Stomach smooth muscle (tissue), 2 donors: ENCODE measurements around the gene NCOA1.

ENCODE experiments used
- H3K27ac ChIP-seq: one replicate; pipeline ENCODE4 v1.7.0; 2013; ENCODE audit warnings: mild to moderate bottlenecking, low read length, inconsistent platforms
- H3K27me3 ChIP-seq, 2 donors: one replicate each; pipeline ENCODE4 v1.7.0; 2013; ENCODE audit warnings: low read length in 2 of 2; ENCODE audit not compliant: insufficient read depth in 2 of 2, control insufficient read depth in 1 of 2
- H3K36me3 ChIP-seq, 2 donors: one replicate each; pipeline ENCODE4 v1.7.0; 2013; ENCODE audit warnings: low read length in 2 of 2; ENCODE audit not compliant: control insufficient read depth in 2 of 2, insufficient read depth in 2 of 2
- H3K4me1 ChIP-seq: one replicate; pipeline ENCODE4 v1.7.0; 2013; ENCODE audit warnings: low read length; ENCODE audit not compliant: control insufficient read depth, insufficient read depth
- H3K4me3 ChIP-seq, 2 donors: one replicate each; pipeline ENCODE4 v1.7.0; 2013; ENCODE audit warnings: low read length in 2 of 2
- H3K9ac ChIP-seq, 2 donors: one replicate each; pipeline ENCODE4 v1.7.0; 2013; ENCODE audit warnings: low read length in 2 of 2, mild to moderate bottlenecking in 1 of 2
- H3K9me3 ChIP-seq, 2 donors: one replicate each; pipeline ENCODE4 v1.7.0; 2013; ENCODE audit warnings: low read length in 2 of 2; ENCODE audit not compliant: control insufficient read depth in 2 of 2
- donor health status: healthy.
- donor health status: Pancreatic carcinoma.

Gene NCOA1

GRCh38 chr2:24507549-24507948, 16.5 kb downstream of the NCOA1 start:
- Histone ChIP-seq H3K27ac (no peak overlapping the region), H3K36me3 (no peaks in the 10 kb centered on the region), H3K9me3 (no peaks in the 10 kb centered on the region), H3K4me1 (peaks cover 3% of the 10 kb centered on the region), H3K27me3 (no peaks in the 10 kb centered on the region), H3K4me3 (no peak overlapping the region), H3K9ac (no peak overlapping the region)

DNA sequence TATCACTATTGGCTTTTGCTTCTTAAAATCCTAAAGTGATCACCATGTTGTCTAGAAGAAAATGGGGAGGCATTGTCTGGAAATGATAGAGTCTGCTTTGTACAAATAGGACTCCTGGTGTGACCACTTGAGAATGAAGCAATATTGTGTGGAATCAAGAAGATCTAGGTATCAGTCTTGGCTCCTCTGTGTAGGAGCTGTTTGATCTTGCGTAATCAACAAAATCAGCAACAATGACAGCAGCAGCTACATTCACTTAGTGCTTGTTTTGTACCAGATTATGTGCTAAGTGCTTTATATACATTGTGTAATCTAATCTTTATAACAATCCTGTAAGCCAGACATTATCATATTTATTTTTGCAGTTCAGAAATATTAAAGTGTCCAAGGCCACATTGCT, 17.8 kb downstream of the NCOA1 start:
- Histone ChIP-seq H3K4me3 (no peak overlapping the region), H3K9ac (no peak overlapping the region), H3K4me1 (peaks cover 3% of the 10 kb centered on the region), H3K36me3 (no peaks in the 10 kb centered on the region), H3K27me3 (no peaks in the 10 kb centered on the region), H3K9me3 (no peaks in the 10 kb centered on the region), H3K27ac (no peak overlapping the region)

GRCh38 chr2:24509425-24509824, 18.4 kb downstream of the NCOA1 start:
- Histone ChIP-seq H3K9ac (no peak overlapping the region), H3K4me3 (no peak overlapping the region), H3K27ac (no peak overlapping the region), H3K27me3 (no peaks in the 10 kb centered on the region), H3K4me1 (peaks cover 3% of the 10 kb centered on the region), H3K36me3 (no peaks in the 10 kb centered on the region), H3K9me3 (no peaks in the 10 kb centered on the region)

- no peaks in the 10 kb centered on the region for H3K36me3 ChIP-seq
- no peak overlapping the region for H3K4me3 ChIP-seq
- H3K4me1 ChIP-seq = peaks cover 3% of the 10 kb centered on the region
- H3K27ac ChIP-seq = no peak overlapping the region
- no peaks in the 10 kb centered on the region for H3K27me3 ChIP-seq
- H3K9me3 ChIP-seq = no peaks in the 10 kb centered on the region
- H3K9ac ChIP-seq = no peak overlapping the region
Observed at GRCh38 chr2:24509840-24510239, 18.8 kb downstream of the NCOA1 start.

- no peaks in the 10 kb centered on the region for H3K27me3 ChIP-seq
- H3K9me3 ChIP-seq = no peaks in the 10 kb centered on the region
- H3K4me1 ChIP-seq = peaks cover 3% of the 10 kb centered on the region
- no peak overlapping the region for H3K27ac ChIP-seq
- H3K36me3 ChIP-seq = no peaks in the 10 kb centered on the region
- no peak overlapping the region for H3K4me3 ChIP-seq
- H3K9ac ChIP-seq = no peak overlapping the region
Observed at GRCh38 chr2:24510771-24511170, 19.7 kb downstream of the NCOA1 start.

- Histone ChIP-seq H3K4me1 (peaks cover 3% of the 10 kb centered on the region), H3K4me3 (no peak overlapping the region), H3K27me3 (no peaks in the 10 kb centered on the region), H3K9me3 (no peaks in the 10 kb centered on the region), H3K9ac (no peak overlapping the region), H3K36me3 (no peaks in the 10 kb centered on the region), H3K27ac (no peak overlapping the region)
Observed at GRCh38 chr2:24511198-24511597, 20.1 kb downstream of the NCOA1 start.

GRCh38 chr2:24511894-24512293, 20.8 kb downstream of the NCOA1 start:
- H3K4me1 ChIP-seq = peaks cover 3% of the 10 kb centered on the region
- H3K4me3 ChIP-seq = no peak overlapping the region
- H3K27me3 ChIP-seq = no peaks in the 10 kb centered on the region
- no peaks in the 10 kb centered on the region for H3K9me3 ChIP-seq
- H3K27ac ChIP-seq = no peak overlapping the region
- no peak overlapping the region for H3K9ac ChIP-seq
- no peaks in the 10 kb centered on the region for H3K36me3 ChIP-seq

DNA sequence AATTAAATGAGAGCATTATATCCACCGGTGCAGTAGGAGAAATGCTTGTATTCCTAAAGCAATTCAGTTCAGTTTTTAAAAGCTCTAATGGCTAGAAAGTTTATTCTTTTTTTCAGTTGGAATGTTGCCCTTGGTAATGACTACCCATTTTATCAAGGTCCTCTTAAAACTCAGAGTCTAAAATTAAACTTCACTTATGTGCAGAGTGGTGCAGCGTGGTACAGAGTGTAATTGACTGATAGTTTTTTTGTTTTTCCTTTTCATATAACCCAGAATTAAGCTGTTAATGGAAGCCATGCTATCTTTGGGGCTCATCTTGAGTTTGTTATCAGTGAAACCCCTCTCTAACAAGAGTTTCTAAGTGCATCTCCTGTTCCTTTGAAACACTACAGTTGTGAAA, 21.4 kb downstream of the NCOA1 start:
- H3K27me3 ChIP-seq = no peaks in the 10 kb centered on the region
- H3K27ac ChIP-seq = no peak overlapping the region
- H3K9ac ChIP-seq = no peak overlapping the region
- H3K9me3 ChIP-seq = no peaks in the 10 kb centered on the region
- H3K4me3 ChIP-seq = no peak overlapping the region
- H3K36me3 ChIP-seq = no peaks in the 10 kb centered on the region
- no peaks in the 10 kb centered on the region for H3K4me1 ChIP-seq

GRCh38 chr2:24512831-24513230, 21.8 kb downstream of the NCOA1 start:
- Histone ChIP-seq H3K4me1 (no peaks in the 10 kb centered on the region), H3K4me3 (no peak overlapping the region)

DNA sequence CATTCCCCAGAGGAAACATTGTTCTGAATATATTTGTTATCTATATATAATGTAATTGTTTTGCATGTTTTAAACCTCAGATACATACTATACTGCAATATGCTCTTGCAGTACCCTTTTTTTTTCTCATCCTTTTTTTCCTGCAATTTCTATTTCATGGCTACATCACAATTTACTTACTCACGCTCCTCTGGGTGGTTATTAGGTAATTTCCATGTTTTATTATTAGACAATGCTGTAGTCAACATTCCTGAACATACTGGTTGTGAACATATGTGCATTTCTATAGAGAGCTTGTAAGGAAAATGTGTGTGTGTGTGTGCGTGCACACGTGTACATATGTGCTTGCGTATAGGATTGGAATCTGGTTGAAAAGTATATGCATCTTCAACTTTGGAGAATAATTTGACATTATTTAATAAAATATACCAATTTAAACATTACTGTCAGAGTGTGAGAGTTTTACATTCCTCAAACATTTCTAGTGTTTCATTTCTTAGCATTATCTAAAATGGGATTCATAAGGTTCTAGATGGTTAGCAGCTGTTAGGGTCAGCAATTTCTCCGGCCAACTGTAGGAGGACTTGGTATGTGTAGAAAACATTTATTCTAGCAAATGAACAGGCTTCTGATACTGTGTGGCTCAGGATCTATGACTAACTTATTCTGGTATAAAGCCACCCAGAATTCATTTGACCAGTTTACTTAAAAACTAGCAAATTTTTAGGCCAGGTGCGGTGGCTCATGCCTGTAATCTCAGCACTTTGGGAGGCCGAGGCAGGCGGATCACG, 22.4 kb downstream of the NCOA1 start:
- H3K4me1 ChIP-seq = no peaks in the 10 kb centered on the region
- no peak overlapping the region for H3K4me3 ChIP-seq
- no peaks in the 10 kb centered on the region for H3K9me3 ChIP-seq
- H3K27ac ChIP-seq = no peak overlapping the region
- no peak overlapping the region for H3K9ac ChIP-seq
- H3K27me3 ChIP-seq = no peaks in the 10 kb centered on the region
- H3K36me3 ChIP-seq = no peaks in the 10 kb centered on the region

More at GRCh38 chr2:24512831-24513230, 21.8 kb downstream of the NCOA1 start:
- Histone ChIP-seq H3K36me3 (no peaks in the 10 kb centered on the region), H3K27ac (no peak overlapping the region), H3K9me3 (no peaks in the 10 kb centered on the region), H3K9ac (no peak overlapping the region), H3K27me3 (no peaks in the 10 kb centered on the region)

- Histone ChIP-seq H3K36me3 (no peaks in the 10 kb centered on the region), H3K27me3 (no peaks in the 10 kb centered on the region), H3K9ac (no peak overlapping the region), H3K4me3 (no peak overlapping the region), H3K9me3 (no peaks in the 10 kb centered on the region), H3K27ac (no peak overlapping the region), H3K4me1 (no peaks in the 10 kb centered on the region)
Observed at GRCh38 chr2:24514820-24515219, 23.8 kb downstream of the NCOA1 start.
